IPS-11a (cell line): ENCODE measurements around the gene PHKB.

Experiments
- H3K4me3 ChIP-seq: one replicate; pipeline ENCODE4 v1.5.1; 2013; ENCODE audit warnings: low read depth, low read length, control low read depth

The PHKB gene

GRCh38 chr16:47565454-47565853 lies 104.3 kb downstream of the PHKB start:
- no peak overlapping the region for H3K4me3 ChIP-seq

- H3K4me3 ChIP-seq = no peak overlapping the region
Measured at GRCh38 chr16:47567321-47567720, 106.2 kb downstream of the PHKB start.

GRCh38 chr16:47568351-47568750 lies 107.2 kb downstream of the PHKB start:
- no peak overlapping the region for H3K4me3 ChIP-seq

- no peak overlapping the region for H3K4me3 ChIP-seq
Measured at GRCh38 chr16:47571049-47571448, 109.9 kb downstream of the PHKB start.

GRCh38 chr16:47571711-47572110 lies 110.6 kb downstream of the PHKB start:
- no peak overlapping the region for H3K4me3 ChIP-seq

- H3K4me3 ChIP-seq = no peak overlapping the region
Measured at GRCh38 chr16:47574091-47575054, 113.2 kb downstream of the PHKB start.

GRCh38 chr16:47577029-47577428 lies 115.9 kb downstream of the PHKB start:
- H3K4me3 ChIP-seq = no peak overlapping the region

GRCh38 chr16:47578033-47578432 lies 116.9 kb downstream of the PHKB start:
- H3K4me3 ChIP-seq = no peak overlapping the region

- H3K4me3 ChIP-seq = no peak overlapping the region
Measured at GRCh38 chr16:47578573-47578972, 117.4 kb downstream of the PHKB start.

GRCh38 chr16:47581114-47581513 lies 120.0 kb downstream of the PHKB start:
- H3K4me3 ChIP-seq = no peak overlapping the region

GRCh38 chr16:47584464-47585225 lies 123.5 kb downstream of the PHKB start:
- no peak overlapping the region for H3K4me3 ChIP-seq

GRCh38 chr16:47586121-47586520 lies 125.0 kb downstream of the PHKB start:
- H3K4me3 ChIP-seq = no peak overlapping the region

GRCh38 chr16:47590472-47590871 lies 129.3 kb downstream of the PHKB start:
- no peak overlapping the region for H3K4me3 ChIP-seq

- H3K4me3 ChIP-seq = no peak overlapping the region
Measured at GRCh38 chr16:47592232-47592631, 131.1 kb downstream of the PHKB start.

GRCh38 chr16:47599512-47599911 lies 138.4 kb downstream of the PHKB start:
- H3K4me3 ChIP-seq = no peak overlapping the region

GRCh38 chr16:47600376-47600775 lies 139.2 kb downstream of the PHKB start:
- no peak overlapping the region for H3K4me3 ChIP-seq

GRCh38 chr16:47604306-47604705 lies 143.2 kb downstream of the PHKB start:
- no peak overlapping the region for H3K4me3 ChIP-seq

GRCh38 chr16:47611042-47611441 lies 149.9 kb downstream of the PHKB start:
- H3K4me3 ChIP-seq = no peak overlapping the region

- H3K4me3 ChIP-seq = no peak overlapping the region
Measured at GRCh38 chr16:47611848-47612493, 150.8 kb downstream of the PHKB start.

GRCh38 chr16:47612711-47613110 lies 151.6 kb downstream of the PHKB start:
- H3K4me3 ChIP-seq = no peak overlapping the region

GRCh38 chr16:47613251-47613650 lies 152.1 kb downstream of the PHKB start:
- no peak overlapping the region for H3K4me3 ChIP-seq
